ENCODE results near the gene CACNA1C. TPM values are rescaled to one million over a fixed set of nuclear protein-coding genes. Genes with fewer than 3 reads are reported as not detected.

Gene CACNA1C
- total RNA-seq, 1 experiment from 2014 or later, result 3.7 TPM

- DNase-seq (ENCODE audit: low spot score), result no peak
- ChIA-PET CTCF (no interaction called here), POLR2A (ENCODE audit: low non-redundant PET) (no interaction called here)
- no peak overlapping the region for H3K4me3 ChIP-seq (ENCODE audit: low read depth, low read length, poor library complexity, severe bottlenecking)
- no peaks in the 10 kb centered on the region for H3K9me3 ChIP-seq (ENCODE audit: low read depth, low read length, poor library complexity, severe bottlenecking)
- BruUV-seq (replicated peaks), result no TSS peak
- no peaks in the 10 kb centered on the region for H3K4me1 ChIP-seq (ENCODE audit: insufficient read depth, low read length, poor library complexity, severe bottlenecking)
- no peaks in the 10 kb centered on the region for H3K27me3 ChIP-seq (replicated peaks; ENCODE audit: insufficient read depth, low read depth, low read length, poor library complexity)
- H3K36me3 ChIP-seq (ENCODE audit: insufficient read depth, low read length, poor library complexity, severe bottlenecking), result no peaks in the 10 kb centered on the region
- no peak overlapping the region for H3K27ac ChIP-seq (ENCODE audit: low read depth, low read length, poor library complexity, severe bottlenecking)
- intact Hi-C loops (cut with micrococcal nuclease; ENCODE audit: unreplicated experiment), result no loop called here
- TF ChIP-seq EZH2 (IDR thresholded peaks at IDR 0.05; ENCODE audit: borderline replicate concordance, low read depth, low read length, poor library complexity, severe bottlenecking), result no peak
- TF ChIP-seq, protein P1, sequence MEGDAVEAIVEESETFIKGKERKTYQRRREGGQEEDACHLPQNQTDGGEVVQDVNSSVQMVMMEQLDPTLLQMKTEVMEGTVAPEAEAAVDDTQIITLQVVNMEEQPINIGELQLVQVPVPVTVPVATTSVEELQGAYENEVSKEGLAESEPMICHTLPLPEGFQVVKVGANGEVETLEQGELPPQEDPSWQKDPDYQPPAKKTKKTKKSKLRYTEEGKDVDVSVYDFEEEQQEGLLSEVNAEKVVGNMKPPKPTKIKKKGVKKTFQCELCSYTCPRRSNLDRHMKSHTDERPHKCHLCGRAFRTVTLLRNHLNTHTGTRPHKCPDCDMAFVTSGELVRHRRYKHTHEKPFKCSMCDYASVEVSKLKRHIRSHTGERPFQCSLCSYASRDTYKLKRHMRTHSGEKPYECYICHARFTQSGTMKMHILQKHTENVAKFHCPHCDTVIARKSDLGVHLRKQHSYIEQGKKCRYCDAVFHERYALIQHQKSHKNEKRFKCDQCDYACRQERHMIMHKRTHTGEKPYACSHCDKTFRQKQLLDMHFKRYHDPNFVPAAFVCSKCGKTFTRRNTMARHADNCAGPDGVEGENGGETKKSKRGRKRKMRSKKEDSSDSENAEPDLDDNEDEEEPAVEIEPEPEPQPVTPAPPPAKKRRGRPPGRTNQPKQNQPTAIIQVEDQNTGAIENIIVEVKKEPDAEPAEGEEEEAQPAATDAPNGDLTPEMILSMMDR (conservative IDR thresholded peaks at IDR 0.05; ENCODE audit: low read depth, low read length), result no peak
Observed at GRCh38 chr12:2019126-2019525, 33.7 kb upstream of the CACNA1C start.

DNA sequence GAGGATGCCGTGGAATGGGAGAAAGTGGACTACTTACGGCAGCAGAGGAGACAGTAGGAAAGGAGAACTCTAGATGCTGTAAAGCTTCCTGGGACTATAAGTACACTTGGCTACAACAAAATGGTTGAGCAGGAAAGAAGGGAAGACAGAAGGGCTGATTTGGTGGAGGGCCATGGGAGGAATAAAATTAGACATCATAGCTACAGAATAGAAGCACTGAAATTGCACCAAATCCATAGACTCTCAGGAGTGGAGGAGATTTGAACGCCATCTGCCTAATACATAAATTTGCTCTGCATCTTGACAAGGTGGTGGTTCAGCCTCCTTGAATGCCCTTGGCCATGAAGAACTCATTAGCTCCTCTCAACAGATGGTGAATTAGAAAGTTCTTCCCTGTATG is 32.3 kb upstream of the CACNA1C start:
- Histone ChIP-seq H3K27me3 (replicated peaks; ENCODE audit: insufficient read depth, low read depth, low read length, poor library complexity) (no peaks in the 10 kb centered on the region), H3K4me1 (ENCODE audit: insufficient read depth, low read length, poor library complexity, severe bottlenecking) (no peaks in the 10 kb centered on the region), H3K4me3 (ENCODE audit: low read depth, low read length, poor library complexity, severe bottlenecking) (no peak overlapping the region), H3K27ac (ENCODE audit: low read depth, low read length, poor library complexity, severe bottlenecking) (no peak overlapping the region), H3K9me3 (ENCODE audit: low read depth, low read length, poor library complexity, severe bottlenecking) (no peaks in the 10 kb centered on the region), H3K36me3 (ENCODE audit: insufficient read depth, low read length, poor library complexity, severe bottlenecking) (no peaks in the 10 kb centered on the region)
- ChIA-PET CTCF (no interaction called here), POLR2A (ENCODE audit: low non-redundant PET) (no interaction called here)
- intact Hi-C loops (cut with micrococcal nuclease; ENCODE audit: unreplicated experiment), result no loop called here
- DNase-seq (ENCODE audit: low spot score), result no peak
- TF ChIP-seq, protein P1 (conservative IDR thresholded peaks at IDR 0.05; ENCODE audit: low read depth, low read length), result no peak
- TF ChIP-seq EZH2 (IDR thresholded peaks at IDR 0.05; ENCODE audit: borderline replicate concordance, low read depth, low read length, poor library complexity, severe bottlenecking), result no peak
- BruUV-seq (replicated peaks), result no TSS peak

DNA sequence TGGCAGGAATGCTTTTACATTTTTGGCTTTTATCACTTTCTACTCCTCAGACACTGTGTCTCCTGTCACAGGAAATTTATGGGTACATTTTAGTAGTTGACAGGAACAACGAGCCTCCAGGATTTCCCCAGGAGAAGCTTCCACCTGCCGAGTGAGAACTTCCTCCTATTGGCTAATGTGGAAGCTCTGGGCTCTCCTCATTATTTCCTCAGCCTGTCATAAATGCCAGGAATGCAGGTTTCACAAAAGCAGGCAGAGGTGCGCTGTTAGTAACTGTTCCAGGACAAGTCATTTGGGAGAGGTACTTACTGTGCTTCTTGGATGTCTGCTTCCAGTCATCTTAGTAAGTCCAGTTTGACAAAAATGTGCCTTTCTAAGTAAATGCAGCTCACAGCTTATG is 29.4 kb upstream of the CACNA1C start:
- BruUV-seq (replicated peaks), result no TSS peak
- peaks cover 21% of the 10 kb centered on the region for H3K27me3 ChIP-seq (replicated peaks; ENCODE audit: insufficient read depth, low read depth, low read length, poor library complexity)
- intact Hi-C loops (cut with micrococcal nuclease; ENCODE audit: unreplicated experiment), result no loop called here

More for the DNA sequence above, 29.4 kb upstream of the CACNA1C start:
- Histone ChIP-seq H3K4me3 (ENCODE audit: low read depth, low read length, poor library complexity, severe bottlenecking) (no peak overlapping the region), H3K36me3 (ENCODE audit: insufficient read depth, low read length, poor library complexity, severe bottlenecking) (no peaks in the 10 kb centered on the region), H3K27ac (ENCODE audit: low read depth, low read length, poor library complexity, severe bottlenecking) (no peak overlapping the region), H3K9me3 (ENCODE audit: low read depth, low read length, poor library complexity, severe bottlenecking) (no peaks in the 10 kb centered on the region), H3K4me1 (ENCODE audit: insufficient read depth, low read length, poor library complexity, severe bottlenecking) (no peaks in the 10 kb centered on the region)
- ChIA-PET CTCF (interaction anchor here (0.5 kb wide), 1 partner anchor 83 kb away, joined by 4 read pairs; no protein-coding TSS in a partner anchor), POLR2A (ENCODE audit: low non-redundant PET) (no interaction called here)
- DNase-seq (ENCODE audit: low spot score), result no peak
- TF ChIP-seq EZH2 (IDR thresholded peaks at IDR 0.05; ENCODE audit: borderline replicate concordance, low read depth, low read length, poor library complexity, severe bottlenecking), result no peak
- TF ChIP-seq, protein P1 (conservative IDR thresholded peaks at IDR 0.05; ENCODE audit: low read depth, low read length), result no peak

Data from A673 (cell line).